GM12878 (cell line): ENCODE data around the gene KDM4D. TPM values are rescaled to one million over a fixed set of nuclear protein-coding genes. Genes with fewer than 3 reads are reported as not detected.

Experiments used
- ATAC-seq: fragments of 200-7000 bp; cut with Tn5 transposase; 3 replicates; pipeline ENCODE4 v1.9.1; 2020; ENCODE audit warnings: mild to moderate bottlenecking, moderate library complexity
- BruUV-seq: library from RNA; stranded (reverse); fragments of 400-500 nt; replicated peaks from 2 replicates; lab custom pipeline; 2021; lab: Mats Ljungman, UMichigan
- CTCF ChIA-PET: fragments of 300-600 bp; sonication (Branson Sonifier 250); formaldehyde crosslinking; extraction: SDS; loops from one replicate; lab custom pipeline; 2021; ENCODE audit warnings: inconsistent platforms; lab: Yijun Ruan, JAX
- POLR2A ChIA-PET: fragments of 350-600 bp; formaldehyde crosslinking; extraction: SDS; loops from one replicate; lab custom pipeline; 2021; ENCODE audit warnings: inconsistent platforms; lab: Charles Lee
- RAD21 ChIA-PET: fragments of 300-600 bp; sonication (Branson Sonifier 250); formaldehyde crosslinking; loops from one replicate; lab custom pipeline; 2023; ENCODE audit warnings: antibody characterized with exemption; ENCODE audit not compliant: unreplicated experiment; lab: Charles Lee
- SMC1A ChIA-PET: fragments of 300-600 bp; sonication (Branson Sonifier 250); formaldehyde crosslinking; loops from one replicate; lab custom pipeline; 2023; ENCODE audit not compliant: unreplicated experiment, uncharacterized antibody; lab: Charles Lee
- DNase-seq: peaks from one replicate; pipeline ENCODE4 v3.0.0-alpha.2; 2011; ENCODE audit warnings: low read depth, low spot score
- FAIRE-seq: peaks from 3 replicates; lab custom pipeline; 2011; peaks lifted over from hg19 to GRCh38; lab: Jason Lieb, UNC
- H2AFZ ChIP-seq: 2 replicates; pipeline ENCODE4 v1.6.0; 2011; ENCODE audit warnings: low read depth, low read length, control low read depth; ENCODE audit not compliant: control insufficient read depth
- H3K27ac ChIP-seq: 2 replicates; pipeline ENCODE4 v1.5.1; 2011; ENCODE audit warnings: control low read depth; ENCODE audit not compliant: control insufficient read depth, insufficient read depth
- H3K27me3 ChIP-seq, 2 experiments: replicated peaks in 1 of 2; 2 replicates each; pipeline versions ENCODE4 v1.6.0 to v1.6.1; 2011; ENCODE audit warnings: low read length in 1 of 2; ENCODE audit not compliant: control insufficient read depth in 2 of 2, insufficient read depth in 2 of 2
- H3K36me3 ChIP-seq, 2 experiments: 2 replicates each; pipeline ENCODE4 v1.5.1; 2011; ENCODE audit warnings: low read length in 1 of 2; ENCODE audit not compliant: control insufficient read depth in 2 of 2, insufficient read depth in 2 of 2
- H3K4me1 ChIP-seq: 2 replicates; pipeline ENCODE4 v1.6.1; 2011; ENCODE audit warnings: mild to moderate bottlenecking, low read length, moderate library complexity, mixed read lengths; ENCODE audit not compliant: control insufficient read depth, insufficient read depth
- H3K4me2 ChIP-seq: 2 replicates; pipeline ENCODE4 v1.6.0; 2011; ENCODE audit warnings: control low read depth; ENCODE audit not compliant: control insufficient read depth, insufficient read depth
- H3K4me3 ChIP-seq: fragments of 200-600 bp; sonication (generic); 2 replicates; pipeline ENCODE4 v1.5.1; 2016
- H3K79me2 ChIP-seq: 2 replicates; pipeline ENCODE4 v1.6.0; 2011; ENCODE audit warnings: low read length; ENCODE audit not compliant: control insufficient read depth, insufficient read depth
- H3K9ac ChIP-seq: 2 replicates; pipeline ENCODE4 v1.8.0; 2011; ENCODE audit warnings: low read length, control low read depth, mixed read lengths; ENCODE audit not compliant: control insufficient read depth, insufficient read depth
- H3K9me3 ChIP-seq: replicated peaks from 3 replicates; pipeline ENCODE4 v1.5.1; 2011; ENCODE audit warnings: mild to moderate bottlenecking, low read length; ENCODE audit not compliant: control insufficient read depth, insufficient read depth
- H4K20me1 ChIP-seq: 2 replicates; pipeline ENCODE4 v1.6.0; 2011; ENCODE audit not compliant: control insufficient read depth, insufficient read depth
- CHD1 ChIP-seq: IDR thresholded peaks from 2 replicates; pipeline ENCODE4 v1.6.1; 2012; ENCODE audit warnings: low read depth, low read length, improper control_type of control experiment
- DPF2 ChIP-seq: fragments of 450-650 bp; IDR thresholded peaks from 2 replicates; pipeline ENCODE4 v1.6.1; 2017; ENCODE audit warnings: mild to moderate bottlenecking
- GABPA ChIP-seq: IDR thresholded peaks from 2 replicates; pipeline ENCODE4 v1.6.1; 2014; ENCODE audit warnings: antibody characterized with exemption, low read depth, mild to moderate bottlenecking, inconsistent platforms
- HCFC1 ChIP-seq: fragments of 150-350 bp; IDR thresholded peaks from 2 replicates; pipeline ENCODE4 v1.6.1; 2014; ENCODE audit warnings: low read length
- HDAC2 ChIP-seq: fragments of 200-600 bp; sonication (generic); IDR thresholded peaks from 2 replicates; pipeline ENCODE4 v1.6.1; 2017
- POLR2AphosphoS2 ChIP-seq: IDR thresholded peaks from 2 replicates; pipeline ENCODE4 v1.6.1; 2011; ENCODE audit warnings: low read depth, mild to moderate bottlenecking, low read length, improper control_type of control experiment, moderate library complexity
- RAD21 ChIP-seq: IDR thresholded peaks from 2 replicates; pipeline ENCODE4 v1.6.1; 2011; ENCODE audit warnings: mild to moderate bottlenecking, low read depth, low read length, moderate library complexity; ENCODE audit not compliant: insufficient read depth
- TCF7 ChIP-seq: IDR thresholded peaks from 2 replicates; pipeline ENCODE4 v1.6.1; 2014; ENCODE audit warnings: antibody characterized with exemption, borderline replicate concordance
- YY1 ChIP-seq: IDR thresholded peaks from 2 replicates; pipeline ENCODE4 v1.6.1; 2011; ENCODE audit warnings: low read depth, mild to moderate bottlenecking, low read length
- ZNF274 ChIP-seq: IDR thresholded peaks from one replicate; pipeline ENCODE4 v1.8.0; 2011; ENCODE audit not compliant: insufficient read length, insufficient read depth
- WGBS: methylation state at CpG from one replicate; pipeline ENCODE4 v1.1.6; 2016; ENCODE audit warnings: low lambda C conversion rate; ENCODE audit not compliant: insufficient replicate concordance, insufficient coverage; ENCODE audit errors: missing lambda C conversion rate; 5-methylcytosine and 5-hydroxymethylcytosine counted together
- in situ Hi-C: fragments of 300-500 bp; cut with MboI; formaldehyde crosslinking; loops from 9 replicates; pipeline ENCODE4 v1.14.3; 2018; ENCODE audit warnings: mixed read lengths
- intact Hi-C: fragments of 100-400 bp; cut with micrococcal nuclease; formaldehyde crosslinking; loops from one replicate; pipeline ENCODE4 v1.14.2; 2022; ENCODE audit not compliant: unreplicated experiment
- polyA plus RNA-seq, 11 experiments: library from polyadenylated mRNA; depleted of rRNA in 4 of 11; unstranded in 6 of 11; stranded (reverse) in 5 of 11; fragments of >200 nt; fragmentation: Nextera tagmentation in 4 of 11; fragmentation: Illumina TruSeq in 1 of 11; extraction: Ambion mirVana in 4 of 11; extraction: Trizol in 1 of 11; gene quantifications; 1 replicate in 1 of 11; 2 replicates in 10 of 11; pipeline versions ENCODE4 v1.2.1 to v1.2.3, GENCODE V29; 2011 to 2016; ENCODE audit warnings: inconsistent platforms in 2 of 11, missing spikeins in 2 of 11, low read depth in 1 of 11
- total RNA-seq, 4 experiments: library from RNA; depleted of rRNA in 3 of 4; stranded (reverse); fragments of >200 nt in 3 of 4; fragmentation: Illumina TruSeq in 1 of 4; extraction: Trizol in 1 of 4; gene quantifications; 2 replicates each; pipeline versions ENCODE4 v1.2.1 to v1.2.3, GENCODE V29; 2013 to 2021
- TF ChIP-seq, protein P1 (sequence below): fragments of 450-650 bp; formaldehyde crosslinking; IDR thresholded peaks from 2 replicates; pipeline ENCODE4 v1.5.0; 2022; ENCODE audit warnings: mild to moderate bottlenecking, missing genetic modification characterization
- TF ChIP-seq, protein P2 (sequence below): fragments of 450-650 bp; IDR thresholded peaks from 2 replicates; pipeline ENCODE4 v1.6.1; 2016; ENCODE audit warnings: mild to moderate bottlenecking, moderate library complexity, borderline replicate concordance

Gene KDM4D
- total and polyA plus RNA-seq, 10 of the 15 experiments (the other 5 are each of a cell fraction or from before 2014, with no cell fraction given): 0.63 to 2.6 (median 1.3) TPM

DNA sequence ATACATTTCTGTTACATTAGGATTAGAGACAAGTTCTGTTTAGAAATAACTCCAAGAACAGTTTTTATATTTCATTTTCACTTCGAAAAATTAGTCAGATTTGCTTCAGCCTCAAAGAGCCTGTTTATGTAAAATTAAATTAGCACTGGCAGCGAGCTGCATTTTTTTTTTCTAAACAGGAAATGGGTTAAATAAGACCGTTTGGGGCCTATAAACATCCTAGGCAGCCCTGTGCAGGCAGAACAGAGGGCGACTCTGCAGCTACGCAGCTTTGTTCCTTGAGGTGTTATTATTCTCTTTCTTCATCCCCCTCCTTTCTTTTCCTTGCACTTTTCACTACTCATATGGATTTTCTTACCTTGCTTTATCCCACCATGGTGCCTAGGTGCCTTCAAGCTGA, 48.9 kb upstream of the KDM4D start:
- no peak overlapping the region for H3K4me3 ChIP-seq
- H2AFZ ChIP-seq: no peak overlapping the region; the same call in 1 of the 2 replicates
- no peak overlapping the region for H3K9ac ChIP-seq
- POLR2A ChIA-PET: no interaction called here
- DNase-seq: no peak
- RAD21 ChIA-PET: no interaction called here
- ATAC-seq: no peak
- no peaks in the 10 kb centered on the region; the same call in 1 of the 3 replicates for H3K9me3 ChIP-seq
- TF ChIP-seq ZNF274 (no peak), HDAC2 (no peak), RAD21 (no peak), POLR2AphosphoS2 (no peak), CHD1 (no peak), YY1 (no peak), DPF2 (no peak), HCFC1 (no peak), GABPA (no peak), TCF7 (no peak)
- TF ChIP-seq, protein P1, sequence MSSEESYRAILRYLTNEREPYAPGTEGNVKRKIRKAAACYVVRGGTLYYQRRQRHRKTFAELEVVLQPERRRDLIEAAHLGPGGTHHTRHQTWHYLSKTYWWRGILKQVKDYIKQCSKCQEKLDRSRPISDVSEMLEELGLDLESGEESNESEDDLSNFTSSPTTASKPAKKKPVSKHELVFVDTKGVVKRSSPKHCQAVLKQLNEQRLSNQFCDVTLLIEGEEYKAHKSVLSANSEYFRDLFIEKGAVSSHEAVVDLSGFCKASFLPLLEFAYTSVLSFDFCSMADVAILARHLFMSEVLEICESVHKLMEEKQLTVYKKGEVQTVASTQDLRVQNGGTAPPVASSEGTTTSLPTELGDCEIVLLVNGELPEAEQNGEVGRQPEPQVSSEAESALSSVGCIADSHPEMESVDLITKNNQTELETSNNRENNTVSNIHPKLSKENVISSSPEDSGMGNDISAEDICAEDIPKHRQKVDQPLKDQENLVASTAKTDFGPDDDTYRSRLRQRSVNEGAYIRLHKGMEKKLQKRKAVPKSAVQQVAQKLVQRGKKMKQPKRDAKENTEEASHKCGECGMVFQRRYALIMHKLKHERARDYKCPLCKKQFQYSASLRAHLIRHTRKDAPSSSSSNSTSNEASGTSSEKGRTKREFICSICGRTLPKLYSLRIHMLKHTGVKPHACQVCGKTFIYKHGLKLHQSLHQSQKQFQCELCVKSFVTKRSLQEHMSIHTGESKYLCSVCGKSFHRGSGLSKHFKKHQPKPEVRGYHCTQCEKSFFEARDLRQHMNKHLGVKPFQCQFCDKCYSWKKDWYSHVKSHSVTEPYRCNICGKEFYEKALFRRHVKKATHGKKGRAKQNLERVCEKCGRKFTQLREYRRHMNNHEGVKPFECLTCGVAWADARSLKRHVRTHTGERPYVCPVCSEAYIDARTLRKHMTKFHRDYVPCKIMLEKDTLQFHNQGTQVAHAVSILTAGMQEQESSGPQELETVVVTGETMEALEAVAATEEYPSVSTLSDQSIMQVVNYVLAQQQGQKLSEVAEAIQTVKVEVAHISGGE: no peak
- TF ChIP-seq, protein P2, sequence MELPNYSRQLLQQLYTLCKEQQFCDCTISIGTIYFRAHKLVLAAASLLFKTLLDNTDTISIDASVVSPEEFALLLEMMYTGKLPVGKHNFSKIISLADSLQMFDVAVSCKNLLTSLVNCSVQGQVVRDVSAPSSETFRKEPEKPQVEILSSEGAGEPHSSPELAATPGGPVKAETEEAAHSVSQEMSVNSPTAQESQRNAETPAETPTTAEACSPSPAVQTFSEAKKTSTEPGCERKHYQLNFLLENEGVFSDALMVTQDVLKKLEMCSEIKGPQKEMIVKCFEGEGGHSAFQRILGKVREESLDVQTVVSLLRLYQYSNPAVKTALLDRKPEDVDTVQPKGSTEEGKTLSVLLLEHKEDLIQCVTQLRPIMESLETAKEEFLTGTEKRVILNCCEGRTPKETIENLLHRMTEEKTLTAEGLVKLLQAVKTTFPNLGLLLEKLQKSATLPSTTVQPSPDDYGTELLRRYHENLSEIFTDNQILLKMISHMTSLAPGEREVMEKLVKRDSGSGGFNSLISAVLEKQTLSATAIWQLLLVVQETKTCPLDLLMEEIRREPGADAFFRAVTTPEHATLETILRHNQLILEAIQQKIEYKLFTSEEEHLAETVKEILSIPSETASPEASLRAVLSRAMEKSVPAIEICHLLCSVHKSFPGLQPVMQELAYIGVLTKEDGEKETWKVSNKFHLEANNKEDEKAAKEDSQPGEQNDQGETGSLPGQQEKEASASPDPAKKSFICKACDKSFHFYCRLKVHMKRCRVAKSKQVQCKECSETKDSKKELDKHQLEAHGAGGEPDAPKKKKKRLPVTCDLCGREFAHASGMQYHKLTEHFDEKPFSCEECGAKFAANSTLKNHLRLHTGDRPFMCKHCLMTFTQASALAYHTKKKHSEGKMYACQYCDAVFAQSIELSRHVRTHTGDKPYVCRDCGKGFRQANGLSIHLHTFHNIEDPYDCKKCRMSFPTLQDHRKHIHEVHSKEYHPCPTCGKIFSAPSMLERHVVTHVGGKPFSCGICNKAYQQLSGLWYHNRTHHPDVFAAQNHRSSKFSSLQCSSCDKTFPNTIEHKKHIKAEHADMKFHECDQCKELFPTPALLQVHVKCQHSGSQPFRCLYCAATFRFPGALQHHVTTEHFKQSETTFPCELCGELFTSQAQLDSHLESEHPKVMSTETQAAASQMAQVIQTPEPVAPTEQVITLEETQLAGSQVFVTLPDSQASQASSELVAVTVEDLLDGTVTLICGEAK: no peak
- H3K4me2 ChIP-seq: no peak overlapping the region
- H4K20me1 ChIP-seq: no peaks in the 10 kb centered on the region
- H3K27me3 ChIP-seq: no peaks in the 10 kb centered on the region; a peak in 1 of 4 replicates
- BruUV-seq: no TSS peak
- intact Hi-C loops (no loop called here), in situ Hi-C loops (no loop called here)
- CTCF ChIA-PET: no interaction called here
- no peaks in the 10 kb centered on the region for H3K36me3 ChIP-seq
- no peaks in the 10 kb centered on the region for H3K4me1 ChIP-seq
- SMC1A ChIA-PET: no interaction called here
- no peak for FAIRE-seq
- no peak overlapping the region for H3K27ac ChIP-seq
- no peaks in the 10 kb centered on the region for H3K79me2 ChIP-seq
- WGBS: 23% methylated on average over 5 of the region's 5 CpGs
